DOHH2 (cell line): ENCODE data around the gene TCF15.

Experiments
- H3F3A ChIP-seq: fragments of 200-600 bp; sonication (generic), shearing (Covaris generic); 2 replicates; pipeline ENCODE4 v1.6.0; 2016; ENCODE audit warnings: antibody characterized with exemption, mild to moderate bottlenecking; ENCODE audit not compliant: control insufficient read depth, insufficient read depth
- H3K27ac ChIP-seq: fragments of 200-600 bp; sonication (generic); 2 replicates; pipeline ENCODE4 v1.5.1; 2014; ENCODE audit warnings: low read depth, mild to moderate bottlenecking, low read length, moderate library complexity
- H3K27me3 ChIP-seq: fragments of 200-600 bp; sonication (generic); 2 replicates; pipeline ENCODE4 v1.6.1; 2014; ENCODE audit warnings: mild to moderate bottlenecking, low read length, mixed read lengths; ENCODE audit not compliant: control insufficient read depth
- H3K36me3 ChIP-seq: fragments of 200-600 bp; sonication (generic); 2 replicates; pipeline ENCODE4 v1.6.1; 2014; ENCODE audit warnings: mild to moderate bottlenecking, low read length, moderate library complexity, mixed read lengths; ENCODE audit not compliant: control insufficient read depth
- H3K4me1 ChIP-seq: fragments of 200-600 bp; sonication (generic); 2 replicates; pipeline ENCODE4 v1.6.1; 2014; ENCODE audit warnings: mild to moderate bottlenecking, low read length, mixed read lengths; ENCODE audit not compliant: control insufficient read depth
- H3K4me2 ChIP-seq: fragments of 200-600 bp; sonication (generic); 2 replicates; pipeline ENCODE4 v1.6.0; 2014; ENCODE audit warnings: mild to moderate bottlenecking, low read length, moderate library complexity
- H3K4me3 ChIP-seq: fragments of 200-600 bp; sonication (generic); 2 replicates; pipeline ENCODE4 v1.5.1; 2014; ENCODE audit warnings: mild to moderate bottlenecking, low read length, mixed read lengths
- H3K79me2 ChIP-seq: fragments of 200-600 bp; sonication (generic); 2 replicates; pipeline ENCODE4 v1.6.1; 2014; ENCODE audit warnings: mild to moderate bottlenecking, low read length, mixed read lengths; ENCODE audit not compliant: control insufficient read depth
- H3K9me2 ChIP-seq: fragments of 200-600 bp; sonication (generic); replicated peaks from 2 replicates; pipeline ENCODE4 v1.6.1; 2014; ENCODE audit warnings: mild to moderate bottlenecking, low read length, mixed read lengths; ENCODE audit not compliant: control insufficient read depth
- H3K9me3 ChIP-seq: fragments of 200-600 bp; sonication (generic); 2 replicates; pipeline ENCODE4 v1.6.1; 2014; ENCODE audit warnings: antibody characterized with exemption, low read length, mixed read lengths; ENCODE audit not compliant: control insufficient read depth, insufficient read depth
- H4K20me1 ChIP-seq: fragments of 200-600 bp; sonication (generic); 2 replicates; pipeline ENCODE4 v1.6.0; 2014; ENCODE audit warnings: low read depth, mild to moderate bottlenecking, antibody characterized with exemption, low read length, moderate library complexity; ENCODE audit not compliant: control insufficient read depth, insufficient read depth
- EZH2phosphoT487 ChIP-seq: fragments of 200-600 bp; sonication (generic); IDR thresholded peaks from 2 replicates; pipeline ENCODE4 v1.6.1; 2017; ENCODE audit warnings: borderline replicate concordance, mild to moderate bottlenecking, antibody characterized with exemption, low read length, moderate library complexity, mixed read lengths
- TF ChIP-seq, protein P1 (sequence below): fragments of 200-600 bp; sonication (generic); IDR thresholded peaks from one replicate; pipeline ENCODE4 v1.5.1; 2014; ENCODE audit warnings: antibody characterized with exemption, mild to moderate bottlenecking, low read depth, low read length; ENCODE audit not compliant: poor library complexity, severe bottlenecking

TCF15 gene

DNA sequence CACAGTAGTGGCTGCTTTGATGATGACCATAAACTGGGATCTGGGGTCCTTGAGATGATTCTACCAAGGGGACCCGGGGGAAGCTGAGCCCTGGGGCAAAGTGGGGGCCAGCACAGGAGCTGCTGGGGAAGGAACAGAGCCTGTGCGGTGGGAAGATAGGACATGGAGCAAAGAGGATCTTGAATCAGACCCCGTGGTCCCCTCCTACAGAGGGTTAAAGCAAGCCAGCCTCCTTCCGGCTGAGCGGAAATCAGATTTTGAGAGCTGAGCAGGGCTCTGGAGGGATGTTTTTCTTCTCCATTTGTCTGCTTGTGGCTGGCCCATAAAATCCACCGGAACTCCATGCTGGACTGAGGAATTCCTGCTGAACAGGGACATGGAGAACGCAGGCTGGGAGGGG is 10.1 kb upstream of the TCF15 start:
- peaks cover 30% of the 10 kb centered on the region for H3K27me3 ChIP-seq

DNA sequence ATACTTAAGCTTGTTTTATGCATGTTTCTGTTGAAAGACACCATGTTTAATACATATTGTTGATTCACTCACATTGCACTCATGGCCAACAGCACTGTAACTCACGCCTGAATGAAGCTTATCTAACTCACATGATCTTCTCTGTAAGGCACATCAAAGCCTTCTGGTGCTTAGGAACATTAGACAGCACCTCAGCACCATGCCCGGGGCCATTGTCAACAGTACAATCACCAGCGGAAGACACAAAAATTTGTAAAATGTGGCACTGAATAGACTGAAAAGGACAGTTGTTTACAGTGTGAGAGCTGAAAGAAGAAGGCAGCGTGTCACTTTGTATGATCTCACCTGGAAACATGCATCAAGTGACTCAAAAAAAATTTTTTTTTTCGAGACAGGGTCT is 8.9 kb upstream of the TCF15 start:
- H3F3A ChIP-seq, result no peaks in the 10 kb centered on the region
- no peak overlapping the region for H3K27ac ChIP-seq
- no peak overlapping the region for H3K4me3 ChIP-seq
- H4K20me1 ChIP-seq, result no peaks in the 10 kb centered on the region
- no peak for TF ChIP-seq EZH2phosphoT487
- TF ChIP-seq, protein P1, sequence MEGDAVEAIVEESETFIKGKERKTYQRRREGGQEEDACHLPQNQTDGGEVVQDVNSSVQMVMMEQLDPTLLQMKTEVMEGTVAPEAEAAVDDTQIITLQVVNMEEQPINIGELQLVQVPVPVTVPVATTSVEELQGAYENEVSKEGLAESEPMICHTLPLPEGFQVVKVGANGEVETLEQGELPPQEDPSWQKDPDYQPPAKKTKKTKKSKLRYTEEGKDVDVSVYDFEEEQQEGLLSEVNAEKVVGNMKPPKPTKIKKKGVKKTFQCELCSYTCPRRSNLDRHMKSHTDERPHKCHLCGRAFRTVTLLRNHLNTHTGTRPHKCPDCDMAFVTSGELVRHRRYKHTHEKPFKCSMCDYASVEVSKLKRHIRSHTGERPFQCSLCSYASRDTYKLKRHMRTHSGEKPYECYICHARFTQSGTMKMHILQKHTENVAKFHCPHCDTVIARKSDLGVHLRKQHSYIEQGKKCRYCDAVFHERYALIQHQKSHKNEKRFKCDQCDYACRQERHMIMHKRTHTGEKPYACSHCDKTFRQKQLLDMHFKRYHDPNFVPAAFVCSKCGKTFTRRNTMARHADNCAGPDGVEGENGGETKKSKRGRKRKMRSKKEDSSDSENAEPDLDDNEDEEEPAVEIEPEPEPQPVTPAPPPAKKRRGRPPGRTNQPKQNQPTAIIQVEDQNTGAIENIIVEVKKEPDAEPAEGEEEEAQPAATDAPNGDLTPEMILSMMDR, result no peak
- H3K4me2 ChIP-seq, result no peak overlapping the region
- H3K9me3 ChIP-seq, result no peaks in the 10 kb centered on the region
- peaks cover 37% of the 10 kb centered on the region for H3K27me3 ChIP-seq
- no peaks in the 10 kb centered on the region for H3K4me1 ChIP-seq
- no peaks in the 10 kb centered on the region for H3K9me2 ChIP-seq
- H3K36me3 ChIP-seq, result no peaks in the 10 kb centered on the region
- no peaks in the 10 kb centered on the region for H3K79me2 ChIP-seq

More for the DNA sequence above, 10.1 kb upstream of the TCF15 start:
- no peaks in the 10 kb centered on the region for H3K9me3 ChIP-seq
- no peaks in the 10 kb centered on the region for H3F3A ChIP-seq
- H3K79me2 ChIP-seq, result no peaks in the 10 kb centered on the region
- H3K36me3 ChIP-seq, result no peaks in the 10 kb centered on the region
- H3K27ac ChIP-seq, result no peak overlapping the region
- H3K4me1 ChIP-seq, result no peaks in the 10 kb centered on the region
- H3K9me2 ChIP-seq, result no peaks in the 10 kb centered on the region
- H3K4me3 ChIP-seq, result no peak overlapping the region
- TF ChIP-seq EZH2phosphoT487, result no peak
- TF ChIP-seq, protein P1, result no peak
- no peak overlapping the region for H3K4me2 ChIP-seq
- no peaks in the 10 kb centered on the region for H4K20me1 ChIP-seq

DNA sequence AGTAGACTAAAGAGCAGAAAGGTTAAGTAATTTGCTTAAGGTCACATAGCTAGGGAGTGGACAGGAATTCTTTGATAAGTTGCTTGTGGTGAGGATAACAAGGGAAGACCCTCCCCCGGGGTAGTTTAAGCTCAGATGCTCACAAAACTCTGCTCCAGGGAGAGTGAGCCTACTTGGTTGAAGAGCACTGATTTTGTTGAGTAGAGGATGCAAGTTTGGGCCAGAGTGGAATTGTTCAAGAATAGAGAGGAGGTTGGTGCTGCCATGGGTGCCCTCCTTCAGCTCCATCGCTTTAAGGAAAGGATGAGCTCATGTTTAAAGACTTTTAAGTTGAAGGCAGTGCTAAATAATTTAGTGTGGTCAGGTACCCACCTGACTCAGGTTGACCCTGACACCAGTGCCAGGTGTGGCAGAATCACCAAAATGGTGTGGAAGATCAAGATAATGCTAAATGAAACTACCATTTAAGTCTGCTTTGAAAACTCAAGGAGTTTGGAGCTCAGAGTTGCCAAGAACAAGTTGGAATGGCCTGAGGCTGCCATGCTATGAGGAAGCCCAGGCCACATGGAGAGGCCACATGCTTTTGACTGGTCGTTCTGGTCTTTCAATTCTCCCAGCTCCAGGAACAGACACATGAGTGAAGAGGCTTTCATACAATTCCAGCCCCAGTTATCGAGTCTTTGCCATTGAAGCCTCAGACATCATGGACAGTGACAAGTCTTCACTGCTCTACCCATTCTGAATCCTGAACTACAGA is 8.0 kb upstream of the TCF15 start:
- Histone ChIP-seq H3K4me2 (no peak overlapping the region), H3K79me2 (no peaks in the 10 kb centered on the region), H3K36me3 (no peaks in the 10 kb centered on the region), H3K9me3 (no peaks in the 10 kb centered on the region), H3F3A (no peaks in the 10 kb centered on the region), H3K9me2 (no peaks in the 10 kb centered on the region), H3K27ac (no peak overlapping the region), H3K4me3 (no peak overlapping the region), H4K20me1 (no peaks in the 10 kb centered on the region), H3K4me1 (no peaks in the 10 kb centered on the region), H3K27me3 (peaks cover 45% of the 10 kb centered on the region)
- no peak for TF ChIP-seq EZH2phosphoT487
- TF ChIP-seq, protein P1, result no peak
